AG09319 (cell line): ENCODE data around the gene PCBP2.
"Not testable (repeated sequence)": the region's sequence is repeated elsewhere in the genome, so short reads cannot be mapped to it uniquely, and the experiment has no call there.

Source experiments
- DNase-seq: peaks from one replicate; pipeline ENCODE4 v3.0.0-alpha.2; 2010; ENCODE audit warnings: low read depth; ENCODE audit errors: extremely low read depth
- CTCF ChIP-seq: IDR thresholded peaks from 2 replicates; pipeline ENCODE4 v1.5.1; 2011; ENCODE audit warnings: low read depth, mild to moderate bottlenecking, inconsistent platforms, low read length, moderate library complexity

The PCBP2 gene

GRCh38 chr12:53428741-53429140 lies 23.2 kb upstream of the PCBP2 start:
- no peak for DNase-seq
- no peak for TF ChIP-seq CTCF

DNA sequence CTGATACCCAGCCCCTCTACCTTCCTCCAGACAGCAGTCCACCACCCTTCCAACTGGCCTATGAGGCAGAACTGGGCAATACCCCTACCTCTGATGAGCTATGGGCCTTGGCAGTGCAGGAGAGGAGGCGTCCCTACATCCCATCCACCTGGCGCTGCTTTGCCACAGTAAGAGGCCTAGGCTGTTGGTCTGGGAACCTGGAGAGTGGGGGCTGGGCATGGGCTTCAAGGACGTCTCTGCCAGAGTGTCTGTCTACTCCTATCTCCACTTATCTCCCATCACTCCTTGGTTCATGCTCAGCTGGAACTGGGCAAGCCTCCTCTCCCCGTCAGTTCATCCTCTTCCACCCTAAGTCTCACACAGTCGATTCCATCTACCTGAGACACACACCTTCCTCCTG lies 21.8 kb upstream of the PCBP2 start:
- TF ChIP-seq CTCF, result no peak
- no peak for DNase-seq

DNA sequence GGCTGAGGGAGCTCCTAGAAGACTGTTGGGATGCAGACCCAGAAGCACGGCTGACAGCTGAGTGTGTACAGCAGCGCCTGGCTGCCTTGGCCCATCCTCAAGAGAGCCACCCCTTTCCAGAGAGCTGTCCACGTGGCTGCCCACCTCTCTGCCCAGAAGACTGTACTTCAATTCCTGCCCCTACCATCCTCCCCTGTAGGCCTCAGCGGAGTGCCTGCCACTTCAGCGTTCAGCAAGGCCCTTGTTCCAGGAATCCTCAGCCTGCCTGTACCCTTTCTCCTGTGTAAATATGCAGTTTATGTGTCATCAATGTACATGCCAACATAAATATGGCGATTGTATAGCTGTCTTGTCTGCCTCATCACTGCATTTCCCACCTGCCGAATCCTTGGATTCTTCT lies 20.7 kb upstream of the PCBP2 start:
- no peak for TF ChIP-seq CTCF
- no peak for DNase-seq

DNA sequence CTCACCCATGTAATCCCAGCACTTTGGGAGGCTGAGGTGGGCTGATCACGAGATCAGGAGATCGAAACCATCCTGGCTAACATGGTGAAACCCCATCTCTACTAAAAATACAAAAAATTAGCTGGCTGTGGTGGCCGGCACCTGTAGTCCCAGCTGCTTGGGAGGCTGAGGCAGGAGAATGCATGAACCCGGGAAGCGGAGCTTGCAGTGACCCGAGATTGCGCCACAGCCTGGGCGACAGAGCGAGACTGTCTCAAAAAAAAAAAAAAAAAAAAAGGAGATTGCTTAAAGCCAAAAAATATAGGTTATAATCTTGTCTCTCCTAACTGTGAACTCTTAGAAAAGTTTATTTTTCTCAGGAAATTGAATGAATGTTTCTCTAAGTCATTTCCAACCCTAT lies 16.6 kb upstream of the PCBP2 start:
- not testable (repeated sequence) for DNase-seq

DNA sequence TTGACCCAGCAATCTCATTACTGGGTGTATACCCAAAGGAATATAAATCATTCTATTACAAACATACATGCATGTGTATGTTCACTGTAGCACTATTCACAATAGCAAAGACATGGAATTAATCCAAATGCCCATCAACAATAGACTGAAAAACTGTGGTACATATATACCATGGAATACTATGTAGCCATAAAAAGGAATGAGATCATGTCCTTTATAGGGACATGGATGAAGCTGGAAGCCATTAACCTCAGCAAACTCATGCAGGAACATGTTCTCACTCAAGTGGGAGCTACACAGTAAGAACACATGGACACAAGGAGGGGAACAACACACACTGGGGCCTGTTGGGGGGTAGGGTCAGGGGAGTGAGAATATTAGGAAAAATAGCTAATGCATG lies 12.3 kb upstream of the PCBP2 start:
- DNase-seq, result not testable (repeated sequence)

DNA sequence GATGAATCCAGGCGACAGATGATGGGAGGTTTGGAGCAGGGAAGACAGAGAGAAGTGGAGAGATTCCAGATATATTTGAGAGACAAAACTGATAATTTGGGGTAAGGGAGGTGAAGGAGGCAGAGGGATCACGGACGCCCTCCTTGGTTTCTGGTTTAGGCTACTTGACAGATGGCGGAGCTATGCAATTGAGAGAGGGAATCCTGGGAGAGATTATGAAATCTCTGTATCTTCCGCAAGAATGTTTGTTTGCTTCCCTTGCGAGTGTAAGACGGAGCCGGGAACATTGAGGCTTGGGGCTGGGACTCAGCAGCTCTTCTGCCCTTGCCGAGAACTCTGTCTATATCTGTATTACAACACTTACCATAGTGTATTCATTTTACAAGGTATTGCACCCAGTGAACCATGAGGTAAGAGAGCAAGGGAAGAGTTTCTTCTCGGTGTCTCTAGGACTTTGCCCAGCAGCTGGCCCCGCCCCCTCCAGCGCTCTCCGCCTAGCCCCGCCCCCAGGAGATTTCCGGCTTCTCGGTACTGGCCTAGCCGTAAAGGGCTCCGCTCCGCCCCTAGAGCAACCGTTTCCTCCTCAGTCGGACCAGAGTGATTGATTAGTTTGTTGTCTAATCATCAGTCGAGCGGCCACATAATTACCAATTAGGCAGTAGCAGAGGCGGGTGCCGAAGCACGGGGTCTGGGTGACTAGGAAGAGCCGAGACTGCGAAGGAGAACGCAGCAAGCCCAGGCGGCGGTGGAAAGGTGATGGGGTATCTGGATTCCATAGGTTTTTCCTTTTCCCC lies 10.7 kb upstream of the PCBP2 start, which contains the start of gene PRR13:
Gene PRR13, plus strand, starts transcription at position 695 of the 794 bp plus-strand sequence. CDS start 981 bp downstream, outside the sequence.
- DNase-seq, result peak; percentile 99
- no peak for TF ChIP-seq CTCF

DNA sequence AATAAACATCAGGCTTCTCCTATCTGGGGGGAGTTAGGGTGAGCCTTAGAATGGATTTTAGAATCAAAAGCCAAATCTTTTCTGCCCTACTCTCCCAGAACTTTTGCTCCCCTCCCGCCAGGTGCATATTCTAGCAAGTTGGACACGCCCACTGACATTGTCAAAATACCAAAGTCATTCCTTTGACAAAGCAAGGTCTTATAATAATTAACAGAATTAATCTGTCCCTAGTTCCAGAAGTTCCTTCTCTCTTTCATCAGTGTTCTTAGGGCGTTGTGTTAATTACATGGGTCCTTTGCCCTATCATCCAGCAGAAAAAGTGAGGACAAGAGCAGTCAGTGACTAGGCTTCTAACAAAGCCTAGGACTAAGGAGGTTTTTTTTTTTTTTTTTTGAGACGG lies 7.9 kb upstream of the PCBP2 start:
- no peak for DNase-seq
- TF ChIP-seq CTCF, result no peak

DNA sequence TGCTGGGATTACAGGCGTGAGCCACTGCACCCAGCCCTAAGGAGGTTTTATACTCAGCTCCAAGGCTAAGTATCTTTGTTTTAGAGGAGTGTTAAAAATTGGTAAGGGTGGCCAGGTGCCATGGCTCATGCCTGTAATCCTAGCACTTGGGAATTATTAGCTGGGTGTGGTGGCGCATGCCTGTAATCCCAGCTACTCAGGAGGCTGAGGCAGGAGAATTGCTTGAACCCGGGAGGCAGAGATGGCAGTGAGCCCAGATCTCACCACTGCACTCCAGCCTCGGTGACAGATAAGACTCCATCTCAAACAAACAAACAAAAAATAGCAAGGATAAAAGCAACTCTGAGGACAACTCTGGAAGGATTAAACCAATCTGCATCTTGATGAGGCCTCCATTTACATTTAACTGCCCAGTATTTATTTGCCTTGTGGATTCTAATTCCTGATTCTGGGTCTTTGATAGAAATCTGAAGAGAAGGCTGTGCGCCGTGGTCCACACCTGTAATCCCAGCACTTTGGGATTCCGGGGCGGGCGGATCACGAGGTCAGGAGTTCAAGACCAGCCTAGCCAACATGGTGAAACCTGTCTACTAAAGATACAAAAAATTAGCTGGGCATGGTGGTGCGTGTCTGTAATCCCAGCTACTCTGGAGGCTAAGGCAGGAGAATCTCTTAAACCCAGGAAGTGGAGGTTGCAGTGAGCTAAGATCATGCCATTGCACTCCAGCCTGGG lies 7.1 kb upstream of the PCBP2 start:
- DNase-seq, result not testable (repeated sequence)

DNA sequence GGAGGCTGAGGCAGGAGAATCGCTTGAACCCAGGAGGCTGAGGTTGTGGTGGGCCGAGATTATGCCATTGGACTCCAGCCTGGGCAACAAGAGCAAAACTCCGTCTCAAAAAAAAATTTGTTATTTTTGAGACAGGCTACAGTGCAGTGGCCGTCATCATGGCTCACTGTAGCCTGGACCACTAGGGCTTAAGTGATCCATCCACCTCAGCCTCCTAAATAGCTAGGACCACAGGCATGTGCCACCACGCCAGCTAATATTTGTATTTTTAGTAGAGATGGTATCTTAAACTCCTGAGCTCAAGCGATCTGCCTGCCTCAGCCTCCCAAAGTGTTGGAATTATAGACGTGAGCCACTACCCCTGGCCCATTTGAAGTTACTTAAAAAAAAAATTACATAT lies 966 bp upstream of the PCBP2 start:
- no peak for DNase-seq
- no peak for TF ChIP-seq CTCF
